Activated T-cell treated with anti-CD3 and anti-CD28 coated beads for 48 hours (primary cell): ENCODE results near the gene CADM1.

Experiments
- DNase-seq: peaks from one replicate; pipeline ENCODE4 v3.0.0-alpha.2; 2020; ENCODE audit warnings: low read depth

CADM1 gene

DNA sequence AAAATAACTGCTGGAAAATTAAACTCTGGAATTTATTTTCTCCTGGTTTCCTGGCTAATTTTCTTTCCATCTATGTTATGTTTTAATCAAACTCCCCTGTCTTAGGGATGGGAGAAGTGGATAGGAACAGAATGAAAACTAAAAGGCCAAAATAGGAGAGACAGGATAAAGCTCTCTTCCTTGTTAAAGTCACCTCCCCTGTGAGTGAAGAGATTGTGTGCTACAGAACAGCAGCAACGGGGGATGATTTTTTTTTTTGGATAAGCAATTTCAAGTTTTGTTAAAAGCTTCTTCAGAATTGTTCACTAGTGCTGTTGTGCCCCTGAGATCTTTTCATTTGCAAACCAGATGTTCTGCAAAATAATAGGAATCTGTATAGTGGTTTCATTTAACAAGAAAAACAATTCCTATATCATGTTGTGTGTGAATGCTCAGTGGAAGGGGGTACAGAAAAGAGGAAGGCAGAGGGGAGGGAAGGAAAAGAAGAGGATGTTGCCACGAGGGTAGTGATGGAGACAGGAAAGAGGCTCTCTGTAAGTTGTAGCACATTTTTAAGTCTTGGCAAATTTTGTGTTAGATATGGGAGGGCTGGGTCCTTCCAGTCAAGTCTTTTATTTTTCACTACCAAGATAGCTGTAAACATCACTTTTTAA lies 301.2 kb downstream of the CADM1 start:
- DNase-seq, result no peak

DNA sequence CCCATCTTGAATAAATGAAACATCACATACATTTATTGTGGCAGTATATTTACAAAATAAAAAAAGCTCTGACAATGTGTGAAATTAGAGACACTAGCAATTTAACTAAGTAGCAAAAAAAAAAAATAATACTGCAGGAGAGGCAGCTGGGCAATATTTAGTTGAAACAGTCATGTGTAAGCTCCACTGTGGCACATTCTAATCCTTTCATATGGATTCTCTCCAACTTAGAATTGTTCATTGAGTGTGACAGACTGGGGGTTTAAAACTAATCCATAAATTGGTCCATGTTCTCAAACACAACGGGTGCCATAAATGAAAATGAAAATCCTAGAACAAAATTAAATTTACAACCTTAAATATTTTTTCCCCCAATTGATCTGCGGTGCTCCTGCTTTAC lies 302.1 kb downstream of the CADM1 start:
- no peak for DNase-seq

DNA sequence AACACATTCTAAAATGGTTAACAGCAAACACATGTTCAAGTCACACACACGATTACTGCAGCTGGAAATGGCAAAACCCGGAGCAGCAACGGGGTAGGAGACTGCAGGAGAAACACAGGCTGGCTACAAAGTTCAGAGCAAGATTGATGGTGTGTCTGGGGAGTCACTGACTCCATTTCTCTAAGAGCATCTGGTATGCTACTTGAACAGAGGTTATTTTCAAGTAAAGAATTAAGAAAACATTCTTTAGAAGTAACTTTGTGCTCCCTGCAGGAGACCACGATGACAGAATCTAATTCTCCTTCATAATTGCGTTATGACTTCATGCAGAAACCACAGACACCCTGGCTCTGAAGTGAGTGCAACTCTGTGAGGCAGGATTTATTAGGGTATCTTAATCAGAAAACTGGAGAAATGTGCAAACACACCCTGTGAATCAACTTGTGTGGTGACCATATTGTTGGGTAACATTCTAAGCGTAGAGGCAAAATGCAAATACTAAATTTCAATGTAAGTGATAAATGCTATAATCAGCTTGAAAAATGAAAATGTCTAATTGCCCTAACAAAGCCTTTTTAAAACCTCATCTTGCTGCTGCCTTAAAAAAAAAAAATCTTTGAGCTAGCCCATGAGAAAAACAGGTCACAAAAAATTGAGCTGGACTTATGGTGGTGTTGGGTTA lies 303.0 kb downstream of the CADM1 start:
- DNase-seq, result no peak

DNA sequence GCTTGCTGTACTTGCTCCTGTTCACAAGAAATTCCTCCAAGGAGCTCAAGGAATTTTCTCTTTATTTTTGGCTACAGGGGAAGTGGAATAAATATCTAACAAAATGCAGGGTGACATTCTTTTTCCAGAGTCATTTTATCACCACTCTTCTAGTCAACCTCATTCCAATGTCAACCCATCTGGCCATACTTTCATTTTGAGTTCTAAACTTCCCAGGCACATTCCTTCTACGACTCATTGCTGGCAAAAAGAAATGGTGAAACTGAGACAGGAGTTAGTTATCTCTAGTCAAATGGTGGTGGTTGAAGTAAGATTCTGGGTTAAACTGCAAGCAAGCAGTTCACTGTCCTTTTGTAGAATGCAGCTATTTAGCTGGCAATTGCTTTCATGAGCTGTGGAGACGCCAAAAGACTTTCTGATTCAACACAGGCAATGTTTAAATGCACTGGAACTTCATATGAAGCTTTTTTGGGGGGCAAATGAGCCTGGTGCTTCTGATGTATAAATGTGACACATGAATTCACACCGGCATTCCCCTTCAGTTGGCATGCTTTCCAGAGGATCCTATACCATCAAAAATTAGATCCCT lies 304.6 kb downstream of the CADM1 start:
- DNase-seq, result no peak

DNA sequence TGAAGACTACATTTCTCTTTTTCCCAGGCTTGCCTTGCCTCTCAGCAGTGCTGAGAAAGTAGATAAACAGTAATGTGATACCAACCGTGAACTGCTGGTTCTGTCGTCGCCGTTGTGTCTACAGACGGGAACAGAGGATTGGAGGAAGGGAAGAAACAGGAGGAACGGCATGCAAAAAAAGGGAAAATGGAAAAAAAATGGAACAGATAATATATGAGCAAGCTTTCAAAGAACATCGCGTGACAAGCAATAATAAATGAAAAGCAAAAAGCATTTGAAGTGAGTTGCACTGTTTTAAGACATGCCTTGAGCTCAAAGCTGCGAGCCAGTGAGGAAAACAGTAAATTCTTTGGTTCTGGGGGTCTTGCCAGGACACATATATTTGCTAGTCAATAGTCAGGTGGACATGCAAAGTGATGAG lies 305.9 kb downstream of the CADM1 start:
- DNase-seq, result no peak

DNA sequence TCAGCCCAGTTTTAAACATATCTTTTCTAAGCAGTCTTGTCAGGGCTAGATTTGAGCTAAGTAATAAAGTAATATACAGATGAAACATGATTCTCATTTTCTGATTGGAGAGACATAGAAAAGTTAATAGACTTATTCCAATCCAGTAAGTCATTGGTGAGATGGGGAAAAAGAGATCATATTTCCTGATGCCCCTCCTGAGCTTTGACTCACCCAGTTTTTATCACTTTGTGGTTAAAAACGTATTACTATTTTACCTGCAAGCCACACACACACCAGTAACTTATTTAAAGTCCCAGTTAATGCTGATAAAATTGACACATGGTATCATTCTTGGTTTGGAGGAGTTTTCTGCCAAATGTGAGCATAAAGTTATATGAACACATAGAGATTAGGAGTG lies 306.8 kb downstream of the CADM1 start:
- DNase-seq, result no peak

DNA sequence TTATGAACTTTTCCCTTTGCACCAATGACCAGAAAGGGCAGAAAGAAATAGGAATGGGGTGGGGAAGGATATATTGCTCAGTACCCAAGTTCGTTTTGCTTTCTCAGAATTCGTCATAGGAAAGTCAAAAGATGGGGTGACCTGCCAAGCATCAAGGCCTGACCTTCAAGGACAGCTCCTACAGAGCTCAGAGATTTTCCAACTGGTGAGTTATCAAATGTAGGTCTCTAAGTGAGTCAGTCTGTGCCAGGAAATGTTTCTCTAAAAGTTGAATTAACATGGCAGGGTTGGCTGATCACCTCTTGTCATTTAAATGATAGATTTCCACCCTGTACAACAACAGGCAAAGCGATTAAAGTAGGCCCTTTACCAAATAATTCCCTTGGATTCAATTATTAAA lies 307.2 kb downstream of the CADM1 start:
- no peak for DNase-seq

DNA sequence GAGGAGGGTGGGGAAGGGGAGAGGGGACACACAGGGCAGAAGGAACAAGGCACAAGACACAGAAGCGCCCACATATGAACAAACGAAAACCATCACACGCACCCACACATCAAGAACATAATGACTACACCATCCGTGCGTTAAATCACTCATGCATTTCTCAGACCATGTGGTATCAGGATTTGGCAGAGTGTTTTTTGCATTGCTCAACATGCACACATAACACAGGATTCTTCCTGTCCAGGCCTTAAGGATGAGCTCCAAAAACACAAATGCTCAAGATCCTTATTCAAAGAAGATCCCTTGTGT lies 309.5 kb downstream of the CADM1 start:
- DNase-seq, result no peak

DNA sequence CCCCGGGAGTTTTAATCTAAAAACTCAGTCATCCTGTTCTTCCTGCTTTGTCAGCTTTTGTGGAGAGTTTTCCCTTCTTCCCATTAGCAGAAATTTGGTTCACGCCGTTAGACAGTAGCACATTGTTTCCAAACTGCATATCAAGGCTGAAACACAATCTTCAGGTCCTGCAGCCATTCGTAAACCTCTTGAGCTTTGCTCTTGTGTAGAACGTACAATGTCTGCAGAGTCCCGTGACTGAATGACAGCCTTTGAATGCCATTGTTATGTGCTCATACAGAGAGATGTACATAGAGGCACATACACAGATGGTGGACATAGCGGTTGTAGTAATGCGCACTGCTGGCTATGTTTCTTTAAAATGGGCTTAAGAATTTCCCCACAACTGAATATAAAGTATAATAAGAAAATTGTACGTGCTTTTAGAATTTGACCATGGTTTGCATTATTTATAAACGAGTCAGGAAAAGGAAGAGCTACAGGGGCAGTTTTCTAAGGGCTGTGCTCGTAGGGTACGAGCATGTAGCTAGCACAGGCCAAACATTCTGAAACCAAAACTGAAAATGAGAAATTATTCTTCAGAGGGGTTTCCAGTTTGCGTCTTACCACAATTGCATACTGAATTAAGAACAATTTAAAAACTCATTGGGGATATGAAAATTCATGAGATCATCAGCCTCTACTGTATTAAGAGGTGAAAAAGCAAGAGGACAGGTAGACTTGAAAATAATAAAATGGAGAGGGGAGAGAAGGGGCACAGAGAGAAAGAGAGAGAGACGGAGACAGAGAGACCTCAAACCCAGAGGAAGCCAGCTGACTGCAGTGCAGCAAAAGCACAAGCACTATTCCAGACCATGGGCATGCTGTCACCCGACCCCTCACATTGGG lies 310.1 kb downstream of the CADM1 start:
- no peak for DNase-seq

DNA sequence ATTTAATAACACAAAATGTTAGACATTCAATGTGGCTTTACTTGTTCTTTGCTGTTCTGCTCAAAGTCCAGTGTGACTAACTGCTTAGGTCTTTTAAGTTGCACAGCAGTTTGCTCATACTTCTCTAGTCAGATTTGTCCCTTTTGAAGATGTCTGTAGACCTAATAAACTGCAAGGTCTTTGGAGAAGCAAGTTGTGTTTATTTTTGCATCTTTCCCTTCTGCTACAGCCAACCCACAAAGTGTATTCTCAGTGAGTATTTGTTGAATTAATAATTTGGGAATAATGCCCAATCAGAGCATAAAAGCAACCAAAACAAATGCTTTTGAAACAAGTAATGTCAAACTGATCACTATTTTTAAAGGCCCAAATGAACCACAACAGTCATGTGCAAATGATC lies 312.5 kb downstream of the CADM1 start:
- no peak for DNase-seq

DNA sequence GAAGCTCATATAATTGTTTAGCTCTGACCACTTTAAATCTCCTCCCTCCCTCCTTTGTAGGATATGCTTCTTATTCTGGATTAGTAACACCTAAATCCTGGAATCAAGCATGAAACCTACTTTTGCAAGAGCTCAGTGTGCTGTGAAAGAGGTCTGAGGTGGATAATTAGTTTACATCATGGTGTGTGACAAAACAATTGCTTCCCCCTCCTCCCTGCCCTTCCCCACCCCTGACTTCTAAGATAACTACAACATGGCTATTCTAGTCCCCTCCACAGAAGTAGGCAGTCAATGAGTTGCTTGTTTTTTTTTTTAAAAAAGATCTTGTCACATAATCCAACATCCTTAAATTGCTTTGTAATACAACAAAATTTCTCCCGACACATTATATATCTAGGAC lies 314.0 kb downstream of the CADM1 start:
- no peak for DNase-seq

DNA sequence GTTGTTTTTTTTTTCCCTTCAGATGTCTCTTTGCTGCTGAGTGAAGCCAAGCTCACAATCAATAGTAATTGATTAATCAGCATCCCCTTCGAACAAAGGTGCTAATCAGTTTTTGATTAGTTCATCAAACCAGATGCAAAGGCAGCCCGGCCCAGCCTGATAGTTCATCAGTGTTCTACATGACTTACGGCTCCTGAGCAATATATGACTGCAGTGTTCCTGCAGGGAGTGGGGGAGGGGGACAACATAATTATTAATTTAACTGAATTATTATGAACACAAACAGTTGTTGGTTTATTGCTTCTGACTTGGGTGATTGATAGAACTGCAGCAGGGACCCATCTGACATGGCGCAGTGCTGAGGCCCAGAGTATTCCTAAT lies 315.3 kb downstream of the CADM1 start:
- DNase-seq, result no peak

DNA sequence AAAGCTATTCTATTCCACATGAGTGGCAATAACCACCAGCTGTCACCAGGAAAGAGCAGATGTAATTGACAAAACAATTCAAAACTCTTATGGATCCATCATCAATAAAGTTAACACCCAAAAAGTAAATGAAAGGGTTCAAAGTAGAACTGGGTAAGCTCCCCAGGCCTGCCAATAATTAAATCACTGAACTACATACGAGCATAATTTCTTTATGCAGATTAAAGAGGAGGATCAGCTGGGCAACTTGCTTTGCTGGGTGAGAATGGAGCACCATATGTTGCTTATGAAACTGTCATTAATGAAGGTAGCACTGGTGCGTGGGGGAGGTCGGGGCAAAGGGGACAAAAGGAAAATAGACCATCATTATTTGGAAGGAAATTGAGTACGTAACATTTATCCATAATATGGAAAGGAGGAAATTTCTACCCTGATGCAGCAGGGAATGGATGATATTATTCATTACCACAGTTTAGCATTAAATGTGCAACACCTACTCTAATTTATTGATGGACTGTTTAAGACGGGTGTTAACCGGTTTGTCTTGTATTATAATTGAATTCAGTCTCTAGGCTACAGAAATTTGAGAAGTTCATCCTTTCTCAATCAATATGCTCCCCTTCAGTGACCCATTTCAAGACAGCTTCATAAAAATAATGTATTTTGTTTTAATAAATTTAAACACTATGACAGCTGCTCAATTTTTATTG lies 315.9 kb downstream of the CADM1 start:
- DNase-seq, result no peak

DNA sequence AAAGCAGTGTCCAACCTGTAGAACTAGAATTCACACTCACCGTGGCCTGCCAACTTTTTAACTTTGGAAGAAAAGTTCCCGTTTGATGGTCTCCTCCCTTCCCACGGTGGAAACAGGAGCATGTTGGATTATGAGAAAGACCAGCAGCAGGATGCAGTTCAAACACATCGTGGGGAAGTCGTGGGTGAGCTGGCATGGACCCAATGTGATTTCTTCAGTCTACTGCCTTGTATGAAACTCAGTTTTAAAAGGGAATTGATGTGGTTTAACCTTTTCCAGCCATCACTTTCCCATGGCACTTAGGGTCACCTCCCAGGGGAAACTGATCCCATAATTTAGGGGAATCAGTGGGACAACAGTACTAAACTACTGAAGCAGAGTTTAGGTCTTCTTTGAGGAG lies 318.3 kb downstream of the CADM1 start:
- DNase-seq, result no peak

DNA sequence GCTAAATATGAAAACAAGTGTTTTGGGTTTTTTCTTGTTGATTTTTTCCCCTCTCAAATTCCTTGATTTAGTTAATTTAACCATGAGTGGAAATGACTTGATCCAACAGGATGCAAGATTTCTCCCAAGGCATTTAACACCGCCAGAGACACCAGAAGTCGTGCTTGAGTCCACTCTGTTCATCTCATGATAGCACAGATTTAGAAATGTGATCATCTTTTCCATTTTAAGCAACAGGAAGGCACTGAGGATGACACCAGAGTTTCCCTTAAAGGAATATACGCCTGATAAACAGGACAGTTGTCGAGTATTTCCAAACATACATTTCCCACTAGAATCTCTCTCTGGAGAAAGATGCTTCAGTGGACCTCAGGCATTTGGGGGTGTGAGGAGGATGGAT lies 318.7 kb downstream of the CADM1 start:
- no peak for DNase-seq

DNA sequence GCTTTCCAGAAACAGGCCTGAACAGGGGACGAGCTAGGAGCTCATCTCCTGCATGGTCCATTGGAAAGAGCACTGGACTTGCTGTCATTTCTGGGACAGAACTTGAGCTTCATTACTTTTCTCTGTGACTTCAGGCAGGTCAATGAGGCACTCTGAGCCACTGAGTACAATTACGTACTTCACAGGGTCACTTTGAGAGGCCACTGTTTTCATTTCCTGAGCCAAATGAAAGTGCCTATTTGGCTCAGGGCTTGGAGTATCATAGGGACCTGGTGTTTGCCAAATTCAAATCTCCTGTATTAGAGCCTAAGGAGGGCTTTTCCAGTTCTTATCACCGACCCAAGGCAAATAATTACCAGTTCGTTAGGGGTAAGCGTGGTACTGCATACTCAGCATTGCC lies 319.3 kb downstream of the CADM1 start:
- DNase-seq, result no peak

DNA sequence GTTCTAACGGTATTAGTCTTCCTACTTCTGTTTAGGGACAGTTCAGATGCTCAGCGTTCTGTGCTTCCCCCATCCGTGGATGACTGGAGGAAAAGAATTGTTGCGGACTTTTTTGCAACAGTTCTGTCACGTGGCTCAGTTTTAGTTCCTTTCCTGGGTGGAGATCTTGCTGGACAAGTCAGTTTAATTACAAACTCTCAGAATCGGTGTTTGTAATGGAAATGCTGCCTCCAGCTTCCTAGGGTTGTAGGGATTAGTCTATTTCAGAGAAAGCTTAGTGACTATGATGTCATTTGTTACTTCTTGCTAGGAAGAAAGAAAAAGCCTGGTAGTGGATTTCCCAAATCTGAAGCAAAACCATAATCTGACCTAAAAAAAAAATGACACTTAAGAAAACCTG lies 320.4 kb downstream of the CADM1 start:
- no peak for DNase-seq

DNA sequence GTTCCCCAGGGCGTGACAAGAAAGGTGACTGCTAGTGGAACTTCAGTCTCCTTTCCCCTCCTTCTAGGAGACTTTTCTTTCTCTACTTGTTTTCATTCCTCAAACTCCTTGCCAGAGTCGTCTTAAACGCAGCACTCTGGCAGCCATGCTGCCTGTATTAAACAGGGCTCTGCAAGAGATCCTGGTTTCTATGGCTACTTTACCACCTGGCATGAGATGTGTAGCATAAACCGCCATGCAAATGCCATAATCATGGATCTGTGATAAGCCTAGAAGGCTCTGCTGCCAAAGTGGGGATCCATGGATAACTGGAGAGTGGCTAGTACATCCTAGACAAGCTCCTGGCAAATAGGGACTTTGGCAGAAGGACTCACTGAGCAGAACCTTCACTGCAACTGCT lies 321.1 kb downstream of the CADM1 start:
- DNase-seq, result no peak

DNA sequence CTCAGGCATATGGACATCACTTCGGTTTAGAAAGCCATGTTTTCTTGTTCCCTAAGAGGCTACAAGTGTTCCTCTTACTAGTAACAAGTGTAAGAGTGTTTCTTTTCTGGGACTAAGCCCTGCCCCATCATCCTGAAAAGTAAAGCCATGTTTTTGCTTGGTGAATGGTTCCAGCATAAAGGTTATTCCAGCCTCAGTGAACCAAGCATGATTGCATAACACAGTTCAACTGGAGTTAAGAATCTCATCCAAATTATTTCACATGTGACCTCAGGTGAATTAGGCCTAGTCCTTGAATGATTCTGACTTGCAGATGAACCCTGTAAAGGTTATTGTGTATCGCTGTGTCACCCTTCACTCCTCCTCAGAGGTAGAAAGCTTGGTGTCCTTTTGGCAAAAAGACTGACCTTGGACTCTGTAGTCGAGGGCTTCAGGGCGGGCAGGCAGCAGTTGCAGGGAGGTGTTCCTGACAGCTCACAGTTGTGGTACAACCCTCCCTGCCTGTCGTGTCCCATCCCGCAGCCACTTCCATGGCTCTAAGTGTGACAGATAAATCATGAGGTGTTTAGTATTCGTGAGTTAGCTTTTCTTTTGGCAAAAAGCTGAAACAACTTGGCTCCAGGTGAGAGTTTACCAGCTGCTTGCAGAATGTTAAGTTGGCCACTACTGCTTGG lies 321.8 kb downstream of the CADM1 start:
- no peak for DNase-seq

DNA sequence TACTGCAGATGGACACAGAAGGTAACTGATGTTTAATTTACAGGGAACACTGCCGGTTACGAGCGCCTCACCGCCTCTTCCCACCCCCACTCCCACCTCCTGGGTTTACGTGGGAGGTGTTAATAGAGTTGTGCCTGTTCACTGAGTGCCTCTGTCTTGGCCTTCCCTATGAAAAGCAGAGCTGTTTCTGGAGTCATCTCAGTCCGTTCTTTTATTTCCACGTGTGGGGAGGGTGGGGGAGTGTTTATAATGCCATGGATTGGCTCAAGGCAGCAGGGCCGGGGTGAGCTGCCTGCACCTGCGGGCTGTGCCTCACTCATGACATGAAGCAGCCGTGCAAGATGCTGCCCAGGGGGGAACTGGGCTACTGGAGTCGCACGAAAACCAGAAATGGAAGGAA lies 322.7 kb downstream of the CADM1 start:
- no peak for DNase-seq

DNA sequence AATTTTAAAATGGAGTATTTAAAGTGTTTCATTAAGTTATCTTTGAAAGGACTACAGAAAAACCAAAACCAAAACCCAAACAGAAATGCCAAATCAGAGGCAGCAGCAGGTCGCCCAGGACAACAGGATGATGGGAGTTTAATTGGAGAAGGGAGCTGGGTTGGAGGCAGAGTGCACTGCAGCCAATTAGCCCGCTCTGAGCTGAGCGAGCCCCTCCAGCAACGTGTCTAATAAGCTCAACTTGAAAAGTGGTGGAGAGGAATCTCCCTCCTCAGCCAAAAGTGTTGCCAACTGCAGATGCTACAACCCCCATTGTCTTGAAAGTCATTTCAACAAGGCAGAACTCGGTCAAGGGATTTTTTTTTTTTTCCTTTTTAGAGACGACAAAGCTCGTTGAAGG lies 323.9 kb downstream of the CADM1 start:
- no peak for DNase-seq

DNA sequence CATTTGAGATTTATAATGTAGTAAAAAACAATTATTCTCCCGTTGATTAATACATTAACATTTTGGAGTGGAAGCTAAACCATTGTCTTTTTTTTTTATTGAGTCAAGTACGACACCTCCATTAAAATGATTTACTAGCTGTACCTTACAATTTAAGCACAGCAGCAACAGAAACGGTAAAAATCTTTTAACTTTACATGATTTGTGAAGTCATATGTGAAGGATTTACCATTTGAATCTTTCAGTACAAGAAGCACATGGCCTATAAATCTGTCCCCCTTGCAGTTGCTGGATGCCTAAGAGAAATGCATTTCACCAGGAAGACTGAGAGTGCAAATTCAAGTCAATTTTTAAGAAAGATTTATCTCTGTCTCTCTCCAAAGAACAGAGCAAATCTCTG lies 324.6 kb downstream of the CADM1 start:
- DNase-seq, result no peak
